H9 (cell line): ENCODE data around the gene NPY4R2. TPM values are rescaled to one million over a fixed set of nuclear protein-coding genes. Genes with fewer than 3 reads are reported as not detected.
"Not testable (repeated sequence)": the region's sequence is repeated elsewhere in the genome, so short reads cannot be mapped to it uniquely, and the experiment has no call there.

ENCODE experiments used
- DNase-seq: peaks from one replicate; pipeline ENCODE4 v3.0.0-alpha.2; 2017
- H2AFZ ChIP-seq: one replicate; pipeline ENCODE4 v1.6.1; 2013; ENCODE audit warnings: mild to moderate bottlenecking, low read length, control low read depth, moderate library complexity
- H2AK5ac ChIP-seq: 2 replicates; pipeline ENCODE4 v1.6.1; 2013; ENCODE audit warnings: low read length, control low read depth, mixed read lengths; ENCODE audit not compliant: insufficient read length
- H2BK120ac ChIP-seq: one replicate; pipeline ENCODE4 v1.6.1; 2013; ENCODE audit warnings: low read depth, mild to moderate bottlenecking, low read length, control low read depth, inconsistent platforms; ENCODE audit not compliant: poor library complexity, severe bottlenecking
- H2BK12ac ChIP-seq: 2 replicates; pipeline ENCODE4 v1.6.1; 2013; ENCODE audit warnings: low read length, control low read depth, mixed read lengths, low read depth; ENCODE audit not compliant: insufficient read length
- H2BK15ac ChIP-seq: 2 replicates; pipeline ENCODE4 v1.6.1; 2013; ENCODE audit warnings: low read depth, low read length, control low read depth
- H2BK20ac ChIP-seq: one replicate; pipeline ENCODE4 v1.6.1; 2013; ENCODE audit warnings: low read depth, mild to moderate bottlenecking, low read length, control low read depth, inconsistent platforms; ENCODE audit not compliant: poor library complexity, severe bottlenecking
- H2BK5ac ChIP-seq: 2 replicates; pipeline ENCODE4 v1.6.1; 2013; ENCODE audit warnings: low read length, control low read depth, mixed read lengths; ENCODE audit not compliant: insufficient read length
- H3K14ac ChIP-seq: 2 replicates; pipeline ENCODE4 v1.6.1; 2013; ENCODE audit warnings: low read length, control low read depth; ENCODE audit not compliant: insufficient read depth
- H3K18ac ChIP-seq: 2 replicates; pipeline ENCODE4 v1.6.1; 2013; ENCODE audit warnings: low read depth, mild to moderate bottlenecking, mixed read lengths, low read length, control low read depth; ENCODE audit not compliant: insufficient read length
- H3K23ac ChIP-seq: 2 replicates; pipeline ENCODE4 v1.6.1; 2013; ENCODE audit warnings: low read length, control low read depth, mixed read lengths, low read depth; ENCODE audit not compliant: insufficient read length
- H3K23me2 ChIP-seq: 2 replicates; pipeline ENCODE4 v1.6.1; 2013; ENCODE audit warnings: low read depth, mild to moderate bottlenecking, mixed read lengths, low read length, control low read depth; ENCODE audit not compliant: insufficient read length, poor library complexity, severe bottlenecking
- H3K27ac ChIP-seq: 2 replicates; pipeline ENCODE4 v1.5.1; 2013; ENCODE audit warnings: low read length, control low read depth, mixed read lengths, low read depth; ENCODE audit not compliant: insufficient read length
- H3K27me3 ChIP-seq: 2 replicates; pipeline ENCODE4 v1.6.1; 2013; ENCODE audit warnings: low read length, control low read depth, inconsistent platforms; ENCODE audit not compliant: insufficient read depth
- H3K4ac ChIP-seq: 2 replicates; pipeline ENCODE4 v1.6.1; 2013; ENCODE audit warnings: low read depth, mild to moderate bottlenecking, control low read depth, inconsistent platforms, low read length, moderate library complexity
- H3K4me1 ChIP-seq: 2 replicates; pipeline ENCODE4 v1.6.1; 2013; ENCODE audit warnings: low read length, control low read depth, inconsistent platforms; ENCODE audit not compliant: insufficient read depth
- H3K4me2 ChIP-seq: 2 replicates; pipeline ENCODE4 v1.6.1; 2013; ENCODE audit warnings: low read length, control low read depth, mixed read lengths; ENCODE audit not compliant: insufficient read length, insufficient read depth
- H3K56ac ChIP-seq: 2 replicates; pipeline ENCODE4 v1.6.1; 2013; ENCODE audit warnings: low read depth, mild to moderate bottlenecking, mixed read lengths, low read length, control low read depth; ENCODE audit not compliant: insufficient read length
- H3K79me1 ChIP-seq: 2 replicates; pipeline ENCODE4 v1.6.1; 2013; ENCODE audit warnings: low read depth, mild to moderate bottlenecking, moderate library complexity, low read length, control low read depth, inconsistent platforms; ENCODE audit not compliant: insufficient read depth, poor library complexity, severe bottlenecking
- H3K79me2 ChIP-seq: 2 replicates; pipeline ENCODE4 v1.6.1; 2013; ENCODE audit warnings: low read length, control low read depth, inconsistent platforms; ENCODE audit not compliant: insufficient read depth
- H3K9ac ChIP-seq: 2 replicates; pipeline ENCODE4 v1.6.1; 2013; ENCODE audit warnings: low read length, control low read depth, mixed read lengths; ENCODE audit not compliant: insufficient read length; ENCODE audit errors: extremely low read depth
- H3K9me3 ChIP-seq: one replicate; pipeline ENCODE4 v1.6.1; 2013; ENCODE audit warnings: low read depth, low read length, inconsistent platforms; ENCODE audit not compliant: control insufficient read depth
- H3T11ph ChIP-seq: one replicate; pipeline ENCODE4 v1.6.1; 2013; ENCODE audit warnings: mild to moderate bottlenecking, low read length, control low read depth, inconsistent platforms
- H4K20me1 ChIP-seq: one replicate; pipeline ENCODE4 v1.6.1; 2013; ENCODE audit not compliant: control insufficient read depth, insufficient read length, insufficient read depth
- H4K5ac ChIP-seq: 2 replicates; pipeline ENCODE4 v1.6.1; 2013; ENCODE audit warnings: low read depth, mild to moderate bottlenecking, mixed read lengths, low read length, control low read depth; ENCODE audit not compliant: insufficient read length
- H4K8ac ChIP-seq: replicated peaks from 2 replicates; pipeline ENCODE4 v1.6.1; 2013; ENCODE audit warnings: low read length, control low read depth, mixed read lengths, low read depth; ENCODE audit not compliant: insufficient read length
- H4K91ac ChIP-seq: 2 replicates; pipeline ENCODE4 v1.6.1; 2013; ENCODE audit warnings: low read depth, mild to moderate bottlenecking, moderate library complexity, mixed read lengths, low read length, control low read depth; ENCODE audit not compliant: insufficient read length
- H3K27ac Mint-ChIP-seq, 3 experiments: 2 replicates in 2 of 3; 3 replicates in 1 of 3; pipeline ENCODE4 v1.8.0; 2020 to 2021; ENCODE audit warnings: mixed read lengths in 3 of 3, mild to moderate bottlenecking in 1 of 3, moderate library complexity in 1 of 3
- H3K27me3 Mint-ChIP-seq: 2 replicates; pipeline ENCODE4 v1.8.0; 2021; ENCODE audit warnings: low read depth, mild to moderate bottlenecking, moderate library complexity, mixed read lengths
- H3K36me3 Mint-ChIP-seq, 3 experiments: 2 replicates in 2 of 3; 3 replicates in 1 of 3; pipeline ENCODE4 v1.8.0; 2020 to 2021; ENCODE audit warnings: low read depth in 3 of 3, mixed read lengths in 3 of 3; ENCODE audit not compliant: insufficient read depth in 1 of 3
- H3K4me1 Mint-ChIP-seq, 2 experiments: 2 replicates each; pipeline ENCODE4 v1.8.0; 2020; ENCODE audit warnings: mixed read lengths in 2 of 2
- H3K4me3 Mint-ChIP-seq, 2 experiments: 2 replicates in 1 of 2; 3 replicates in 1 of 2; pipeline ENCODE4 v1.8.0; 2020 to 2021; ENCODE audit warnings: mild to moderate bottlenecking in 2 of 2, mixed read lengths in 2 of 2, moderate library complexity in 1 of 2
- H3K9me3 Mint-ChIP-seq, 2 experiments: 2 replicates in 1 of 2; 3 replicates in 1 of 2; pipeline ENCODE4 v1.8.0; 2020; ENCODE audit warnings: mild to moderate bottlenecking in 2 of 2, mixed read lengths in 2 of 2, moderate library complexity in 1 of 2
- WGBS: extraction: QIAGEN DNeasy Blood & Tissue Kit; methylation state at CpG from one replicate; pipeline ENCODE4 v1.1.7; 2013; ENCODE audit warnings: missing lambda C conversion rate, low lambda C conversion rate, mixed read lengths; ENCODE audit not compliant: insufficient read length; ENCODE audit errors: extremely low coverage; 5-methylcytosine and 5-hydroxymethylcytosine counted together
- total RNA-seq: library from RNA; stranded (reverse); gene quantifications from 2 replicates; pipeline ENCODE4 v1.2.1, GENCODE V29; 2021

Gene NPY4R2
- total RNA-seq, 1 experiment from 2014 or later = 0.13 TPM

GRCh38 chr10:47936772-47937228, 18.3 kb downstream of the NPY4R2 start:
- not testable (repeated sequence) for H2AFZ ChIP-seq, H3K9me3 Mint-ChIP-seq, H3K36me3 Mint-ChIP-seq, H3K27me3 ChIP-seq, H2BK15ac ChIP-seq, H3K9me3 ChIP-seq, H3T11ph ChIP-seq, H2BK5ac ChIP-seq, H2BK12ac ChIP-seq, H4K5ac ChIP-seq, H3K14ac ChIP-seq, H4K20me1 ChIP-seq, H2BK120ac ChIP-seq, H3K23me2 ChIP-seq, H3K4me1 Mint-ChIP-seq, H4K91ac ChIP-seq, H3K27me3 Mint-ChIP-seq, H3K4me2 ChIP-seq, H3K27ac Mint-ChIP-seq, H3K4me1 ChIP-seq, H2BK20ac ChIP-seq, H2AK5ac ChIP-seq, H3K23ac ChIP-seq, H3K27ac ChIP-seq, H3K9ac ChIP-seq, H3K18ac ChIP-seq, H3K4me3 Mint-ChIP-seq, DNase-seq, H4K8ac ChIP-seq, H3K4ac ChIP-seq, H3K56ac ChIP-seq, H3K79me1 ChIP-seq, H3K79me2 ChIP-seq
- no CpG with 5 or more reads among the region's 8 CpGs for WGBS

DNA sequence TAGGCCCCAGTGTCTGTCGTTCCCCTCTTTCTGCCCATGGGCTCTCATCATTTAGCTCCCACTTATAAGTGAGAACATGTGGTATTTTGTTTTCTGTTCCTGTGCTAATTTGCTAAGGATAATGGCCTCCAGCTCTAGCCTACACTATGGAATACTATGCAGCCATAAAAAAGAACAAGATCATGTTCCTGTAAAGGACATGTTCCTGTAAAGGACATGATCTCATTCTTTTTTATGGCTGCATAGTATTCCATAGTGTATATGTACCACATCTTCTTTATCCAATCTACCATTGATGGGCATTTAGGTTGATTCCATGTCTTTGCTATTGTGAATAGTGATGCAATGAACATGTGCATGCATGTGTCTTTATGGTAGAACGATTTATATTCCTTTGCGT, 19.2 kb downstream of the NPY4R2 start:
- no CpG with 5 or more reads among the region's 3 CpGs for WGBS
- not testable (repeated sequence) for H3K9ac ChIP-seq, H2BK20ac ChIP-seq, H2AK5ac ChIP-seq, H3K14ac ChIP-seq, H3K4me2 ChIP-seq, H2BK120ac ChIP-seq, H3K9me3 ChIP-seq, DNase-seq, H4K20me1 ChIP-seq, H3K27ac ChIP-seq, H4K5ac ChIP-seq, H3K23ac ChIP-seq, H3K27me3 ChIP-seq, H3K4me1 Mint-ChIP-seq, H4K91ac ChIP-seq, H4K8ac ChIP-seq, H3K79me1 ChIP-seq, H3K4me3 Mint-ChIP-seq, H3K23me2 ChIP-seq, H3K9me3 Mint-ChIP-seq, H2AFZ ChIP-seq, H3K36me3 Mint-ChIP-seq, H3K56ac ChIP-seq, H2BK15ac ChIP-seq, H3K4me1 ChIP-seq, H2BK5ac ChIP-seq, H3K79me2 ChIP-seq, H3K27me3 Mint-ChIP-seq, H3K18ac ChIP-seq, H2BK12ac ChIP-seq, H3K27ac Mint-ChIP-seq, H3K4ac ChIP-seq, H3T11ph ChIP-seq
